CD4-positive, CD25-positive, alpha-beta regulatory T cell (primary cell): ENCODE measurements around the gene BACE1. TPM values are rescaled to one million over a fixed set of nuclear protein-coding genes. Genes with fewer than 3 reads are reported as not detected.

Experiments
- ATAC-seq, 2 donors: fragments of 150-1000 bp; cut with Tn5 transposase; one replicate each; pipeline ENCODE4 v1.10.0; 2021; ENCODE audit warnings: low read depth in 2 of 2, moderate number of reproducible peaks in 2 of 2, moderate library complexity in 1 of 2
- DNase-seq, 3 donors: peaks; one replicate each; pipeline versions ENCODE4 v3.0.0 to v3.0.0-alpha.2; 2012 to 2022; ENCODE audit warnings: mixed read lengths in 1 of 3
- H3K27ac ChIP-seq: one replicate; pipeline ENCODE4 v1.7.0; 2013; ENCODE audit warnings: mild to moderate bottlenecking, low read length; ENCODE audit not compliant: insufficient read depth, poor library complexity, severe bottlenecking
- H3K27me3 ChIP-seq: one replicate; pipeline ENCODE4 v1.7.0; 2013; ENCODE audit warnings: low read length; ENCODE audit not compliant: control insufficient read depth, insufficient read depth
- H3K36me3 ChIP-seq: one replicate; pipeline ENCODE4 v1.7.0; 2013; ENCODE audit warnings: mild to moderate bottlenecking, low read length, moderate library complexity; ENCODE audit not compliant: control insufficient read depth, insufficient read depth
- H3K4me1 ChIP-seq: 2 replicates; pipeline ENCODE4 v1.7.0; 2013; ENCODE audit warnings: mild to moderate bottlenecking, low read length; ENCODE audit not compliant: insufficient read depth, control insufficient read depth, poor library complexity, severe bottlenecking
- H3K4me3 ChIP-seq: one replicate; pipeline ENCODE4 v1.7.0; 2013; ENCODE audit warnings: low read depth, mild to moderate bottlenecking, low read length, moderate library complexity
- H3K9me3 ChIP-seq, 2 experiments: 1 replicate in 1 of 2; 2 replicates in 1 of 2; pipeline ENCODE4 v1.7.0; 2013; ENCODE audit warnings: low read length in 2 of 2, mild to moderate bottlenecking in 1 of 2, moderate library complexity in 1 of 2; ENCODE audit not compliant: control insufficient read depth in 2 of 2
- H3K27ac Mint-ChIP-seq, 3 donors: one replicate each; pipeline ENCODE4 v1.8.0; 2020 to 2022; ENCODE audit warnings: mild to moderate bottlenecking in 3 of 3, mixed read lengths in 3 of 3, moderate library complexity in 2 of 3
- H3K27me3 Mint-ChIP-seq: one replicate; pipeline ENCODE4 v1.8.0; 2022; ENCODE audit warnings: mild to moderate bottlenecking, mixed read lengths
- H3K36me3 Mint-ChIP-seq: one replicate; pipeline ENCODE4 v1.8.0; 2020; ENCODE audit warnings: mixed read lengths
- H3K4me1 Mint-ChIP-seq, 4 donors: one replicate each; pipeline ENCODE4 v1.8.0; 2020 to 2022; ENCODE audit warnings: mixed read lengths in 4 of 4, mild to moderate bottlenecking in 1 of 4
- H3K4me3 Mint-ChIP-seq, 4 donors: one replicate each; pipeline ENCODE4 v1.8.0; 2020 to 2022; ENCODE audit warnings: mild to moderate bottlenecking in 4 of 4, mixed read lengths in 4 of 4, moderate library complexity in 3 of 4
- H3K9me3 Mint-ChIP-seq, 7 donors: one replicate each; pipeline ENCODE4 v1.8.0; 2020 to 2022; ENCODE audit warnings: mixed read lengths in 7 of 7, mild to moderate bottlenecking in 3 of 7, moderate library complexity in 2 of 7
- polyA plus RNA-seq, 4 donors: library from polyadenylated mRNA; unstranded; fragments of 300-500 nt; fragmentation: Illumina TruSeq; gene quantifications; one replicate each; pipeline ENCODE4 v1.2.3, GENCODE V29; 2021
- total RNA-seq: library from RNA; stranded (reverse); gene quantifications from one replicate; pipeline ENCODE4 v1.2.3, GENCODE V29; 2022

Gene BACE1
- total and polyA plus RNA-seq, 5 donors from 2014 or later, result 1.1 to 6.9 (median 1.5) TPM

DNA sequence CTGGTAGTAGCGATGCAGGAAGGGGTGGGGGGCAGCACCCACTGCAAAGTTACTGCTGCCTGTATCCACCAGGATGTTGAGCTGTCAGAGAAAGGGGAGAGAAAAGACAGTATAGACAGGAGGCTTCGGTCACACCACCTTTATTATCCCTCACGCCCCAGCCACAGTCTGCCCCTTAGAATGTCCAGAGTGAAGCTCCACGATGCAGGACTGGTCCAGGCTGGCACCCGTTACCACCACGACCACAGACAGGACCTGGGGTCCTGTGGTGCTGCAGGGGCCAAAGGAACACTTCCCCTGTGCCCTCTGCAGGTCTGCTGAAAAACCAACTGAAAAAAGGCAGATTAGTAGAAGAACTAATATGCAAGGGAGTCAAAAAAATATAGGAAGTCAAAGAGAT is 19.2 kb downstream of the BACE1 start:
- H3K27me3 ChIP-seq, result no peaks in the 10 kb centered on the region
- Mint-ChIP-seq H3K4me1 (peaks cover 7 to 15% (median 9%) of the 10 kb centered on the region in 4 donors), H3K27ac (peak overlapping the region; percentile 56 to 76 (median 62)), H3K27me3 (no peaks in the 10 kb centered on the region), H3K4me3 (no peak overlapping the region), H3K36me3 (peaks cover 12% of the 10 kb centered on the region), H3K9me3 (no peaks in the 10 kb centered on the region)
- no peak for ATAC-seq
- no peak overlapping the region for H3K27ac ChIP-seq
- no peaks in the 10 kb centered on the region for H3K36me3 ChIP-seq
- no peaks in the 10 kb centered on the region for H3K9me3 ChIP-seq
- H3K4me1 ChIP-seq, result peaks cover 5% of the 10 kb centered on the region
- no peak overlapping the region for H3K4me3 ChIP-seq
- DNase-seq, result no peak

DNA sequence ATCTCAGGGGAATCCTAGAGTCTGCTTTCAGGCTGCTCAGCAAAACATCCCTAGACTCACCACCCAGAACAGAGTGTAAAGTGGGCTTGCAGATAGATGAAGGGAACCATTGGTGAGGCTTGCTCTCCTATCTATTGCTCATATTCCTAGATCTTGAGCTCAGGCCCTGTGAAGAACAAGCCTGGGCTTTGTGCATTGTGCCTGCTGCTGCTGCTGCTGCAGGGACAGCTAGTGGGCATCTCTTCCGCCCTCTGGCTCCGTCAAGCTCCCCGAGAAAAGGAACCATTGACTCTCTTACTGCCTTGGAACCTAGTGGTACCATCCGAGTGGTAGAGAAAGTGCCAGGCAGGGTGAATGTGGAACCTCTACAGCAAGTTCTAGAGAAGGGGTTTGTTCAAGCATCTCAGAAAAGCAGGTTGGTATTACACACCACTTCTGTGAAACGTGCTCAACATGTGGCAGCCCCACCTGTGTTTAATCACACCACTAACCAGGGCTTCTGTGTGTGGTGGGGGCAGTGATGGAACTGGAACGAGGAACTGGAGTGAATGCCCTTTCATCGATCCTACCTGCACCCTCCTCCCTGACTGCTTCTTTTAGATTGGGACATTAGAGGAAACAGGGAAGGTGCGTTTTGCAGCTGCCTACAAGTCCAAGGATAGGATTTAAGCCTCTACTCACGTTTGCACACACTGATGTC is 20.5 kb downstream of the BACE1 start:
- Mint-ChIP-seq H3K4me1 (peaks cover 2 to 8% (median 5%) of the 10 kb centered on the region in 4 donors), H3K27me3 (no peaks in the 10 kb centered on the region), H3K27ac (peak overlapping the region in 1 of 3 donors; percentile 47), H3K4me3 (no peak overlapping the region), H3K9me3 (no peaks in the 10 kb centered on the region), H3K36me3 (peaks cover 17% of the 10 kb centered on the region)
- Histone ChIP-seq H3K27me3 (no peaks in the 10 kb centered on the region), H3K27ac (no peak overlapping the region), H3K9me3 (no peaks in the 10 kb centered on the region), H3K36me3 (peaks cover under 1% of the 10 kb centered on the region), H3K4me1 (peaks cover 3% of the 10 kb centered on the region), H3K4me3 (no peak overlapping the region)
- DNase-seq (no peak), ATAC-seq (no peak)

DNA sequence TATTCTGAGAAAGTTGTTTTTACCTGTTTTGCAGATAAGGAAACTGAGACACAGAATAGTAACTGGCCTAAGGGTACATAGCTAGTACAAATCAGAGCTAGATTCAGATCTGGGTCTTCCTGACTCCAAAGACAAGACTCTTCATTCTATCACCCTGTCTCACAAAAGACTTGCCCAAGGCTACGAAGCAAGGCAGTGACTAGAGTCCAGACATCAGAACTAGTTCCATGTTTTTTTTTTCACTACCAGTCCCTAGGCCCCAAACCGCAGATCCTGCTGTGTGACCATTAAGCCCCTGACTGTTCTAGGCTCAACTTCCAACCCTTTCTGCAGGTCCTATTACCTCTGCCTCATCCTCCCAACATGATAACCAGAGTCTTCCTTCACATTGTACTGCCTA is 23.4 kb downstream of the BACE1 start:
- Histone ChIP-seq H3K9me3 (no peaks in the 10 kb centered on the region), H3K36me3 (peaks cover 14% of the 10 kb centered on the region), H3K27ac (no peak overlapping the region), H3K4me3 (no peak overlapping the region), H3K4me1 (peaks cover 8% of the 10 kb centered on the region), H3K27me3 (no peaks in the 10 kb centered on the region)
- no peak for DNase-seq
- ATAC-seq, result no peak
- H3K27ac Mint-ChIP-seq, result peak overlapping the region in 2 of 3 donors; percentile 2 to 20
- H3K4me1 Mint-ChIP-seq, result peaks cover 5 to 16% (median 10%) of the 10 kb centered on the region in 4 donors
- no peaks in the 10 kb centered on the region for H3K27me3 Mint-ChIP-seq
- H3K4me3 Mint-ChIP-seq, result no peak overlapping the region
- no peaks in the 10 kb centered on the region for H3K9me3 Mint-ChIP-seq
- H3K36me3 Mint-ChIP-seq, result peaks cover 36% of the 10 kb centered on the region

DNA sequence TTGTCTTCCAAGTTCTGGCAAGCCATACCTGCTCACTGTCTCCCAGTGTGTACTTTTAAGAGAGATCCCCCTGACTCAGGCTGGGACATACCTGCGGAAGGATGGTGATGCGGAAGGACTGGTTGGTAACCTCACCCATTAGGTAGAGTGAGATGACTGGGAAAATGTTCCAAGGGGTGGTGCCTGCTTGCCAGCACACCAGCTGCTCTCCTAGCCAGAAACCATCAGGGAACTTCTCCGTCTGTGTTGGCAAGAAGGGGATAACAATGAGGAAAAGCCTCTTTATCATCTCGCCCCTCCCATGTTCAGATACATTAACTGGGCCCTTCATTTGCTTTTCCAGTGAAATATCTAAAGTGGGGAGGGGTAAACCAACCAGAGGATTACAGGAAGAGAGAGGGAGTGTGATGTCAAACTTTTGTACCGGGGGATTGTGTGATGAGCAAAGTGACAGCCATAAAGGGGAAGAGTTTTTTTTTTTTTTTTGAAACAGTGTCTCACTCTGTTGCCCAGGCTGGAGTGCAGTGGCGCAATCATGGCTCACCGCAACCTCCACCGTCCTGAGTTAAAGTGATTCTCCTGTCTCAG is 25.2 kb downstream of the BACE1 start, which contains the start of gene BACE1-AS:
Gene BACE1-AS, plus strand, starts transcription at position 538 of the 588 bp plus-strand sequence.
- no peak for ATAC-seq
- Histone ChIP-seq H3K36me3 (peaks cover 25% of the 10 kb centered on the region), H3K27me3 (no peaks in the 10 kb centered on the region), H3K27ac (no peak within 1 kb of the TSS), H3K4me1 (peaks cover 24% of the 10 kb centered on the region), H3K9me3 (no peaks in the 10 kb centered on the region), H3K4me3 (no peak within 1 kb of the TSS)
- H3K4me3 Mint-ChIP-seq, result no peak within 1 kb of the TSS
- peak within 1 kb of the TSS; percentile 29 to 84 (median 71) for H3K27ac Mint-ChIP-seq
- DNase-seq, result no peak
- H3K9me3 Mint-ChIP-seq, result no peaks in the 10 kb centered on the region
- peaks cover 43% of the 10 kb centered on the region for H3K36me3 Mint-ChIP-seq
- H3K27me3 Mint-ChIP-seq, result no peaks in the 10 kb centered on the region
- H3K4me1 Mint-ChIP-seq, result peaks cover 19 to 33% (median 24%) of the 10 kb centered on the region in 4 donors

DNA sequence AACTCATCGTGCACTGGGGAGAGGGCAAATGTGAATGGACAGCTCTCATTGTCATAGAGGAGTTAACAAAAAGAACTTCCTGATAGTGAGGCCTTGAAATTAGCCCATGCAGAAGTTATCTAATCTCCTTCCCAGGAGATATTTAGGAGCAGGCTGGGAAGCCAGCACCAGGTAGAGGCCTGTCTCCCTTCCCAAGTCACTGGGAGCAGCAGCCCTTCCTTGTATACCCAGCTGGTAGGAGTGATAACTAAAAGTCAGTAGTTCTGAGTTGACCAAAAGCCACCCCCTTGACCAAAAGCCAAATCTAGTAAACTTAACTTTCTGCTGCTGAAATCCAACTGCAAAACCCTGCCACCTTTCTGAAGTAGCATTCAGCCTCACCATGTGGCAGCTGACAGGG is 26.3 kb downstream of the BACE1 start:
- no peak overlapping the region for H3K27ac ChIP-seq
- H3K4me3 ChIP-seq, result no peak overlapping the region
- DNase-seq, result no peak
- Mint-ChIP-seq H3K9me3 (no peaks in the 10 kb centered on the region), H3K27me3 (no peaks in the 10 kb centered on the region), H3K4me3 (no peak overlapping the region), H3K36me3 (peaks cover 48% of the 10 kb centered on the region), H3K4me1 (peaks cover 22 to 42% (median 26%) of the 10 kb centered on the region in 4 donors), H3K27ac (peak overlapping the region in 2 of 3 donors; percentile 29 to 84)
- H3K4me1 ChIP-seq, result peaks cover 24% of the 10 kb centered on the region
- no peaks in the 10 kb centered on the region for H3K27me3 ChIP-seq
- ATAC-seq, result no peak
- peaks cover 36% of the 10 kb centered on the region for H3K36me3 ChIP-seq
- H3K9me3 ChIP-seq, result no peaks in the 10 kb centered on the region

DNA sequence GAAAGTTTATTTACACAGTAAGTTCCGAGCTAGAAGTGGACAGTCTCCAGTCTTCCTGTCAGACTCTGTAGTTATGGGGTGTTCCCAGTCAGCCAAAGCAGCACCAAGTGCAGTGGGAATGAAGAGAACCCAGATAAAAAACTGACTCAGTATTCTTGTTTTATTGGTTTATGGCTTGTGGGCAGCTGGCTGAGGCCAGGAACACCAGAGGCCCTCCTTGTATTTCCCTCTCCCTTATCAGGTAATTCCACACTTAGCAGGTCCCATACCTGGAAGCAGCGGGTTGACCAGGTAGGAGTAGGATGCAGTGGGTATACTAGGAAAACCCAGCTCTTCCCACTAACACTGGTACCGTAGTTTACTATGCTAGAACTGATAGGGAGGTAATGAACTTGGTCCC is 28.4 kb downstream of the BACE1 start:
- peak overlapping the region; percentile 82 to 89 (median 84) for H3K27ac Mint-ChIP-seq
- Histone ChIP-seq H3K4me1 (peaks cover 28% of the 10 kb centered on the region), H3K36me3 (peaks cover 55% of the 10 kb centered on the region), H3K27ac (peak overlapping the region; percentile 28), H3K27me3 (no peaks in the 10 kb centered on the region), H3K4me3 (peak overlapping the region; percentile 55), H3K9me3 (no peaks in the 10 kb centered on the region)
- DNase-seq (no peak), ATAC-seq (no peak)
- peak overlapping the region in 3 of 4 donors; percentile 4 to 59 (median 55) for H3K4me3 Mint-ChIP-seq
- no peaks in the 10 kb centered on the region for H3K27me3 Mint-ChIP-seq
- H3K36me3 Mint-ChIP-seq, result peaks cover 59% of the 10 kb centered on the region
- H3K9me3 Mint-ChIP-seq, result no peaks in the 10 kb centered on the region
- peaks cover 23 to 58% (median 32%) of the 10 kb centered on the region in 4 donors for H3K4me1 Mint-ChIP-seq

DNA sequence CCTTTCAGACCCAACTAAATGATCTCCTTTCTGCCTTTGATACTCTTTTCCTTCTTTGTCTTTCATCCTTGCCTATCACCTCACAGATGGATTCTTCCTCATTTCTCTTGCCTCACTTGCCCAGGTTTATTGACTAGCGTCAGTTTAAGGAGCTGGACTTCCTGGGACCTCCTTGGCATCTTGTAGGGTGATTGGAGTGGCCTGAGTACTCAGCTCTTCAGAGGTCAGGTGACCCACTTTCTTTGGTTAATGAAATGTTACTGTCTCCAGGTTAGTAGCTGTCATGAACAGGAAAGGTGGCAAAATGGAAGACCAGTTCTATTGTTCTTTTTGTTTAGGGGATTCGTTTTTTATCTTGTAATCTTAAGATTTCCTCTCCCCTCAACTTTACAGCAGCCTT is 29.5 kb downstream of the BACE1 start:
- no peaks in the 10 kb centered on the region for H3K27me3 Mint-ChIP-seq
- H3K4me3 Mint-ChIP-seq, result peak overlapping the region in 2 of 4 donors; percentile 4 to 38
- peaks cover 18 to 69% (median 42%) of the 10 kb centered on the region in 4 donors for H3K4me1 Mint-ChIP-seq
- DNase-seq (no peak), ATAC-seq (no peak)
- Histone ChIP-seq H3K4me1 (peaks cover 39% of the 10 kb centered on the region), H3K9me3 (no peaks in the 10 kb centered on the region), H3K27me3 (no peaks in the 10 kb centered on the region), H3K4me3 (no peak overlapping the region), H3K27ac (peak overlapping the region; percentile 39), H3K36me3 (peaks cover 60% of the 10 kb centered on the region)
- H3K9me3 Mint-ChIP-seq, result no peaks in the 10 kb centered on the region
- peak overlapping the region; percentile 64 to 84 (median 83) for H3K27ac Mint-ChIP-seq
- H3K36me3 Mint-ChIP-seq, result peaks cover 67% of the 10 kb centered on the region
